PC-9 (cell line): ENCODE data around the gene N4BP2L1. TPM values are rescaled to one million over a fixed set of nuclear protein-coding genes. Genes with fewer than 3 reads are reported as not detected.

Experiments used
- BruUV-seq: library from RNA; stranded (reverse); fragments of 400-500 nt; replicated peaks from 2 replicates; lab custom pipeline; 2021; lab: Mats Ljungman, UMichigan
- CTCF ChIA-PET: fragments of 300-600 bp; sonication (Branson Sonifier 250); formaldehyde crosslinking; loops from one replicate; lab custom pipeline; 2022; ENCODE audit warnings: antibody characterized with exemption; lab: Charles Lee
- POLR2A ChIA-PET: fragments of 300-600 bp; sonication (Branson Sonifier 250); formaldehyde crosslinking; loops from one replicate; lab custom pipeline; 2022; ENCODE audit warnings: antibody characterized with exemption; ENCODE audit not compliant: unreplicated experiment; lab: Charles Lee
- DNase-seq, 2 experiments: peaks; one replicate each; pipeline versions ENCODE4 v3.0.0 to v3.0.0-alpha.2; 2015 to 2022; ENCODE audit warnings: mixed read lengths in 1 of 2
- H2AFZ ChIP-seq: fragments of 200-600 bp; sonication (generic); 2 replicates; pipeline ENCODE4 v1.8.1; 2017; ENCODE audit warnings: antibody characterized with exemption
- H3F3A ChIP-seq: fragments of 200-600 bp; sonication (generic); 2 replicates; pipeline ENCODE4 v1.8.1; 2017; ENCODE audit warnings: antibody characterized with exemption, mild to moderate bottlenecking, low read depth; ENCODE audit not compliant: insufficient read depth
- H3K27ac ChIP-seq: fragments of 200-600 bp; sonication (generic); 2 replicates; pipeline ENCODE4 v1.6.1; 2016; ENCODE audit warnings: mixed run types
- H3K27me3 ChIP-seq: fragments of 200-600 bp; sonication (generic); 2 replicates; pipeline ENCODE4 v1.6.1; 2016; ENCODE audit warnings: low read depth, mixed run types; ENCODE audit not compliant: insufficient read depth
- H3K36me3 ChIP-seq: fragments of 200-600 bp; sonication (generic); 2 replicates; pipeline ENCODE4 v1.6.1; 2016; ENCODE audit warnings: low read depth, mixed run types
- H3K4me1 ChIP-seq: fragments of 200-600 bp; sonication (generic); replicated peaks from 2 replicates; pipeline ENCODE4 v1.6.1; 2016; ENCODE audit warnings: mixed run types; ENCODE audit not compliant: insufficient read depth
- H3K4me2 ChIP-seq: fragments of 200-600 bp; sonication (generic); 2 replicates; pipeline ENCODE4 v1.6.1; 2017; ENCODE audit warnings: mixed run types
- H3K4me3 ChIP-seq: fragments of 200-600 bp; sonication (generic); 2 replicates; pipeline ENCODE4 v1.6.1; 2016; ENCODE audit warnings: mixed run types
- H3K79me2 ChIP-seq: fragments of 200-600 bp; sonication (generic); 2 replicates; pipeline ENCODE4 v1.6.1; 2017; ENCODE audit warnings: low read depth, mixed run types
- H3K9me2 ChIP-seq: fragments of 200-600 bp; sonication (generic); 2 replicates; pipeline ENCODE4 v1.8.1; 2017; ENCODE audit warnings: mild to moderate bottlenecking; ENCODE audit not compliant: insufficient read depth
- H3K9me3 ChIP-seq: fragments of 200-600 bp; sonication (generic); 2 replicates; pipeline ENCODE4 v1.8.1; 2016; ENCODE audit warnings: low read depth; ENCODE audit not compliant: insufficient read depth
- H4K20me1 ChIP-seq: fragments of 200-600 bp; sonication (generic); 2 replicates; pipeline ENCODE4 v1.8.1; 2017; ENCODE audit not compliant: insufficient read depth
- EZH2 ChIP-seq: fragments of 200-600 bp; sonication (generic); IDR thresholded peaks from 2 replicates; pipeline ENCODE4 v1.8.0; 2017; ENCODE audit warnings: antibody characterized with exemption, low read depth
- intact Hi-C: fragments of 100-400 bp; cut with micrococcal nuclease; formaldehyde crosslinking; loops from one replicate; pipeline ENCODE4 v1.10.0; 2022; ENCODE audit not compliant: unreplicated experiment
- total RNA-seq: library from RNA; stranded (reverse); gene quantifications from 2 replicates; pipeline ENCODE4 v1.2.3, GENCODE V29; 2021
- TF ChIP-seq, protein P1 (sequence below): fragments of 200-600 bp; sonication (generic); conservative IDR thresholded peaks from 2 replicates; pipeline ENCODE4 v1.6.1; 2017; ENCODE audit warnings: mixed run types, antibody characterized with exemption, mild to moderate bottlenecking, moderate library complexity

N4BP2L1 gene
- total RNA-seq, 1 experiment from 2014 or later, result 4.0 TPM

DNA sequence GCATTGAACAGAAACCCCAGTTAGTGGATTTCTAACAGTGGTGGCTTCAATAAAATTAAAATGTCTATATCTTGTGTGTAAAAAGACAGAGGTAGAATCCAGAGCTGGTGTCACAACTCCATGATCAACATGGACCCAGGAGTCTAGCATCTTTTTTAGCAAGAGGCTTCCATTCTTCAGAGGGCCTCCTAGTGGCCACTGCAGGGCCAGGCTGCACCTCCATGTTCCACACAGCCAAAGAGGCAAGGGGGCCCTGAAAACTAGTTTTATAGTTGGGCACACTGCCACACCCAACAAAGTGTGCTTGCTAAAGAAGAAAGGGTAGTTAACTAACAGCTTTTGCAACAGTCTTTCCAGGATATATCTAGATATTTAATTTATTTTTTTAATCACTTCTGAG is 12.9 kb downstream of the N4BP2L1 start:
- intact Hi-C loops, result no loop called here
- no peak for DNase-seq

DNA sequence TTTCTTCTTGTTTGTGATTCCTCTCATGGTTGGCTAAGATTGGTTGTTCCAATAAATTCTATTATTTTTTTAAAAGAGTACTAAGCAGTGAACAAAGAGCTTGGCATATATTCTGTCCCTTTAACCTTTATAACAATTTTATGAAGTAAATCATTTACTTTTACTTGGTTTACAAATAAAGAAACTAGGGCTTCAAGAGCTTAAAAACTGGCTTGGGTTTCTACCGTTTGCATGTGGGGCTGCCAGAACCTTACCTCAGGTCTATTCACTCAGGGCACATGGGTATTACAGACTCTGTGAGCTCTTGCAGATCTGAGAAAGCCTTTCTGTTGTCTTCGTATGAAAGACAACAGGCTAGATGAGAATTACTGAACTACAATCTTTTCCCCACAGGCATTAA is 13.3 kb downstream of the N4BP2L1 start:
- Histone ChIP-seq H3F3A (no peaks in the 10 kb centered on the region), H4K20me1 (no peaks in the 10 kb centered on the region), H3K4me2 (no peak overlapping the region), H3K27ac (no peak overlapping the region), H3K4me3 (no peak overlapping the region), H3K4me1 (no peaks in the 10 kb centered on the region), H2AFZ (no peak overlapping the region), H3K36me3 (no peaks in the 10 kb centered on the region), H3K27me3 (no peaks in the 10 kb centered on the region), H3K9me2 (no peaks in the 10 kb centered on the region), H3K9me3 (peaks cover 1% of the 10 kb centered on the region; the same call in 1 of the 2 replicates), H3K79me2 (no peaks in the 10 kb centered on the region)
- ChIA-PET CTCF (interaction anchor here (0.5 kb wide), 1 partner anchor 15 kb away, joined by 3 read pairs; no protein-coding TSS in a partner anchor), POLR2A (no interaction called here)
- intact Hi-C loops, result no loop called here
- no peak for TF ChIP-seq EZH2
- TF ChIP-seq, protein P1, sequence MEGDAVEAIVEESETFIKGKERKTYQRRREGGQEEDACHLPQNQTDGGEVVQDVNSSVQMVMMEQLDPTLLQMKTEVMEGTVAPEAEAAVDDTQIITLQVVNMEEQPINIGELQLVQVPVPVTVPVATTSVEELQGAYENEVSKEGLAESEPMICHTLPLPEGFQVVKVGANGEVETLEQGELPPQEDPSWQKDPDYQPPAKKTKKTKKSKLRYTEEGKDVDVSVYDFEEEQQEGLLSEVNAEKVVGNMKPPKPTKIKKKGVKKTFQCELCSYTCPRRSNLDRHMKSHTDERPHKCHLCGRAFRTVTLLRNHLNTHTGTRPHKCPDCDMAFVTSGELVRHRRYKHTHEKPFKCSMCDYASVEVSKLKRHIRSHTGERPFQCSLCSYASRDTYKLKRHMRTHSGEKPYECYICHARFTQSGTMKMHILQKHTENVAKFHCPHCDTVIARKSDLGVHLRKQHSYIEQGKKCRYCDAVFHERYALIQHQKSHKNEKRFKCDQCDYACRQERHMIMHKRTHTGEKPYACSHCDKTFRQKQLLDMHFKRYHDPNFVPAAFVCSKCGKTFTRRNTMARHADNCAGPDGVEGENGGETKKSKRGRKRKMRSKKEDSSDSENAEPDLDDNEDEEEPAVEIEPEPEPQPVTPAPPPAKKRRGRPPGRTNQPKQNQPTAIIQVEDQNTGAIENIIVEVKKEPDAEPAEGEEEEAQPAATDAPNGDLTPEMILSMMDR, result no peak
- DNase-seq, result no peak
- no TSS peak for BruUV-seq

More for the DNA sequence above, 12.9 kb downstream of the N4BP2L1 start:
- H3K27ac ChIP-seq, result no peak overlapping the region
- no peaks in the 10 kb centered on the region for H3K4me1 ChIP-seq
- no peaks in the 10 kb centered on the region for H4K20me1 ChIP-seq
- ChIA-PET CTCF (interaction anchor here (0.5 kb wide), 1 partner anchor 16 kb away, joined by 3 read pairs; no protein-coding TSS in a partner anchor), POLR2A (no interaction called here)
- BruUV-seq, result no TSS peak
- no peak for TF ChIP-seq EZH2
- TF ChIP-seq, protein P1, result peak; percentile 52; the same call in 1 of the 2 replicates
- H3K36me3 ChIP-seq, result no peaks in the 10 kb centered on the region
- no peak overlapping the region for H3K4me3 ChIP-seq
- H3F3A ChIP-seq, result no peaks in the 10 kb centered on the region
- H3K9me3 ChIP-seq, result peaks cover 4% of the 10 kb centered on the region; the same call in 1 of the 2 replicates
- H3K27me3 ChIP-seq, result no peaks in the 10 kb centered on the region
- H2AFZ ChIP-seq, result no peak overlapping the region
- no peaks in the 10 kb centered on the region for H3K79me2 ChIP-seq
- no peak overlapping the region for H3K4me2 ChIP-seq
- H3K9me2 ChIP-seq, result no peaks in the 10 kb centered on the region

DNA sequence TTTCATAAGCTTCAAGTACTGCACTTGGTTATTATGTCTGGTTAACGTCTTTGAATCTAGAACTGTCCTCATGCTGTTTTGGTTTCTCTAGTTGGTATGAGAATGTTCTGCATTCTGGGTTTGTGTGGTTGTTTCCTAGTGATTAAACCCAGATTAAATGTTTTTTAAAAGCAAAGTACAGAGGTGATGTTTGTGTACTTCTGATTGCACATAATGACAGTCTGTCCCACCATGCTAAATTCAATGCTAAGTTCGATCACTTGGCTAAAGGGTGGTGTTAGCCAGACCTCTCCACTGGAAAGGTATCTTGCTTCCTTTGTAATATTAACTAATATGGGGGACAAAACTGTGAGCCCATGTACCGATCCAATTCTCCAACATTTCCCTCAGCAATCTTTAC is 14.6 kb downstream of the N4BP2L1 start:
- Histone ChIP-seq H3K4me1 (no peaks in the 10 kb centered on the region), H3K27me3 (no peaks in the 10 kb centered on the region), H3K4me2 (no peak overlapping the region), H3K27ac (no peak overlapping the region), H3K36me3 (no peaks in the 10 kb centered on the region), H3K9me3 (no peaks in the 10 kb centered on the region), H3K4me3 (no peak overlapping the region), H4K20me1 (no peaks in the 10 kb centered on the region), H2AFZ (no peak overlapping the region), H3K9me2 (no peaks in the 10 kb centered on the region), H3K79me2 (no peaks in the 10 kb centered on the region), H3F3A (no peaks in the 10 kb centered on the region)
- TF ChIP-seq EZH2, result no peak
- BruUV-seq, result no TSS peak
- ChIA-PET CTCF (no interaction called here), POLR2A (no interaction called here)
- no peak for DNase-seq
- intact Hi-C loops, result no loop called here
